WTC11 (cell line): ENCODE results near the gene UNC119B. TPM values are rescaled to one million over a fixed set of nuclear protein-coding genes. Genes with fewer than 3 reads are reported as not detected.

Experiments used
- ATAC-seq: fragments of 200-7000 bp; cut with Tn5 transposase; 2 replicates; pipeline ENCODE4 v1.10.0; 2021; ENCODE audit warnings: mild to moderate bottlenecking, moderate library complexity
- CTCF ChIA-PET: fragments of 300-600 bp; sonication (Branson Sonifier 250); formaldehyde crosslinking; loops from one replicate; lab custom pipeline; 2021; ENCODE audit warnings: antibody characterized with exemption; lab: Charles Lee
- POLR2A ChIA-PET: fragments of 350-600 bp; sonication (Branson Sonifier 250); formaldehyde crosslinking; loops from one replicate; lab custom pipeline; 2021; ENCODE audit warnings: antibody characterized with exemption; lab: Charles Lee
- DNase-seq: peaks from one replicate; pipeline ENCODE4 v3.0.0; 2021; ENCODE audit warnings: low spot score
- H3K27ac Mint-ChIP-seq: 2 replicates; pipeline ENCODE4 v1.8.0; 2021; ENCODE audit warnings: mixed read lengths
- H3K27me3 Mint-ChIP-seq: 2 replicates; pipeline ENCODE4 v1.8.0; 2021; ENCODE audit warnings: low read depth, mild to moderate bottlenecking, moderate library complexity, mixed read lengths
- H3K36me3 Mint-ChIP-seq: 2 replicates; pipeline ENCODE4 v1.8.0; 2021; ENCODE audit warnings: mixed read lengths
- H3K4me1 Mint-ChIP-seq: 2 replicates; pipeline ENCODE4 v1.8.0; 2022; ENCODE audit warnings: mixed read lengths
- H3K4me3 Mint-ChIP-seq: 2 replicates; pipeline ENCODE4 v1.8.0; 2021; ENCODE audit warnings: mild to moderate bottlenecking, moderate library complexity, mixed read lengths
- H3K9me3 Mint-ChIP-seq: 2 replicates; pipeline ENCODE4 v1.8.0; 2021; ENCODE audit warnings: mixed read lengths
- FOXJ3 ChIP-seq: sonication (generic); formaldehyde crosslinking; IDR thresholded peaks from 2 replicates; pipeline ENCODE4 v1.9.0; 2021; ENCODE audit warnings: missing genetic modification reagents, mild to moderate bottlenecking, borderline replicate concordance
- FOXK1 ChIP-seq: sonication (generic); formaldehyde crosslinking; IDR thresholded peaks from 2 replicates; pipeline ENCODE4 v1.8.0; 2022; ENCODE audit warnings: mild to moderate bottlenecking, moderate library complexity, missing genetic modification reagents
- GABPB1 ChIP-seq: sonication (generic); formaldehyde crosslinking; IDR thresholded peaks from 2 replicates; pipeline ENCODE4 v1.8.1; 2023; ENCODE audit warnings: mild to moderate bottlenecking, missing genetic modification reagents
- GTF2I ChIP-seq: fragments of 250-450 bp; sonication (Bioruptor Pico); conservative IDR thresholded peaks from 2 replicates; pipeline ENCODE4 v1.4.0; 2021; ENCODE audit warnings: mild to moderate bottlenecking
- HMGA2 ChIP-seq: fragments of 250-450 bp; sonication (Bioruptor Pico); IDR thresholded peaks from 2 replicates; pipeline ENCODE4 v1.4.0; 2021; ENCODE audit warnings: mild to moderate bottlenecking, moderate library complexity
- JAZF1 ChIP-seq: fragments of 250-450 bp; sonication (Bioruptor Pico); IDR thresholded peaks from 2 replicates; pipeline ENCODE4 v1.9.0; 2021; ENCODE audit warnings: moderate library complexity, mild to moderate bottlenecking, inconsistent platforms
- MXD4 ChIP-seq: fragments of 250-450 bp; sonication (Bioruptor Pico); IDR thresholded peaks from 2 replicates; pipeline ENCODE4 v1.8.0; 2021; ENCODE audit warnings: mild to moderate bottlenecking, moderate library complexity, borderline replicate concordance
- MYBL2 ChIP-seq: sonication (generic); formaldehyde crosslinking; IDR thresholded peaks from 2 replicates; pipeline ENCODE4 v1.8.1; 2023; ENCODE audit warnings: mild to moderate bottlenecking, moderate library complexity, missing genetic modification reagents
- ZNF232 ChIP-seq: sonication (generic); formaldehyde crosslinking; IDR thresholded peaks from 2 replicates; pipeline ENCODE4 v1.8.0; 2022; ENCODE audit warnings: mild to moderate bottlenecking, missing genetic modification reagents
- ZNF416 ChIP-seq: fragments of 250-450 bp; sonication (Bioruptor Pico); IDR thresholded peaks from 2 replicates; pipeline ENCODE4 v1.9.0; 2021; ENCODE audit warnings: mild to moderate bottlenecking, inconsistent platforms
- total RNA-seq: library from RNA; stranded (reverse); gene quantifications from 3 replicates; pipeline ENCODE4 v1.2.3, GENCODE V29; 2021
- TF ChIP-seq, protein P1 (sequence below): sonication (generic); formaldehyde crosslinking; IDR thresholded peaks from 2 replicates; pipeline ENCODE4 v1.8.1; 2023; ENCODE audit warnings: mild to moderate bottlenecking, moderate library complexity, missing genetic modification reagents
- TF ChIP-seq, protein P2 (sequence below): sonication (generic); formaldehyde crosslinking; IDR thresholded peaks from 2 replicates; pipeline ENCODE4 v1.8.1; 2023; ENCODE audit warnings: mild to moderate bottlenecking, missing genetic modification reagents, moderate library complexity
- TF ChIP-seq, protein P3 (sequence below): fragments of 250-450 bp; sonication (Bioruptor Pico); IDR thresholded peaks from 2 replicates; pipeline ENCODE4 v1.9.0; 2021; ENCODE audit warnings: mild to moderate bottlenecking, borderline replicate concordance
- TF ChIP-seq, protein P4 (sequence below): sonication (generic); formaldehyde crosslinking; IDR thresholded peaks from 2 replicates; pipeline ENCODE4 v1.8.0; 2023; ENCODE audit warnings: missing genetic modification reagents
- TF ChIP-seq, protein P5 (sequence below): sonication (generic); formaldehyde crosslinking; IDR thresholded peaks from 2 replicates; pipeline ENCODE4 v1.8.1; 2023; ENCODE audit warnings: mild to moderate bottlenecking, missing genetic modification reagents
- TF ChIP-seq, protein P6 (sequence below): fragments of 250-450 bp; sonication (Bioruptor Pico); IDR thresholded peaks from 2 replicates; pipeline ENCODE4 v1.9.0; 2021; ENCODE audit warnings: mild to moderate bottlenecking

Gene UNC119B
- total RNA-seq, 1 experiment from 2014 or later, result 53.3 TPM

DNA sequence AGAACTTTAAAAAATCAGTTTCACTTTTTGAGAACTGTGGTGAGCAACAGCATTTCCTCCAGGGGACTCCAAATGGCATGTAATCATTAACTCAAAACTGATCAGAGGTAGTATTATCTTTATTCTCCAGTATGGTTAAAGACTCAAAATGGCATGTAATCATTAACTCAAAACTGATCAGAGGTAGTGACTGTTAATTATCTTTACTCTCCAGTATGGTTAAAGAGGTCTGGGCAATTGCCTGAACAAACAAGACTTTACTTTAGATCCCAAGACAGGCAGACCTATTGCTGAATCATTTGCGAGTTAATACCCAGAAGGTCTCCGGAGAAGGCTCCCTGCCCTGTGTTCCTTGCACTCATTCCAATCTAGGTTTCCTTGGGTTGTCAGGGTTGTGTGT is 8.8 kb downstream of the UNC119B start (continued):
- TF ChIP-seq GTF2I (no peak), GABPB1 (CRISPR knock-in tag) (no peak)
- TF ChIP-seq, protein P1, sequence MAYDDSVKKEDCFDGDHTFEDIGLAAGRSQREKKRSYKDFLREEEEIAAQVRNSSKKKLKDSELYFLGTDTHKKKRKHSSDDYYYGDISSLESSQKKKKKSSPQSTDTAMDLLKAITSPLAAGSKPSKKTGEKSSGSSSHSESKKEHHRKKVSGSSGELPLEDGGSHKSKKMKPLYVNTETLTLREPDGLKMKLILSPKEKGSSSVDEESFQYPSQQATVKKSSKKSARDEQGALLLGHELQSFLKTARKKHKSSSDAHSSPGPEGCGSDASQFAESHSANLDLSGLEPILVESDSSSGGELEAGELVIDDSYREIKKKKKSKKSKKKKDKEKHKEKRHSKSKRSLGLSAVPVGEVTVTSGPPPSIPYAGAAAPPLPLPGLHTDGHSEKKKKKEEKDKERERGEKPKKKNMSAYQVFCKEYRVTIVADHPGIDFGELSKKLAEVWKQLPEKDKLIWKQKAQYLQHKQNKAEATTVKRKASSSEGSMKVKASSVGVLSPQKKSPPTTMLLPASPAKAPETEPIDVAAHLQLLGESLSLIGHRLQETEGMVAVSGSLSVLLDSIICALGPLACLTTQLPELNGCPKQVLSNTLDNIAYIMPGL, result no peak
- TF ChIP-seq, protein P2, sequence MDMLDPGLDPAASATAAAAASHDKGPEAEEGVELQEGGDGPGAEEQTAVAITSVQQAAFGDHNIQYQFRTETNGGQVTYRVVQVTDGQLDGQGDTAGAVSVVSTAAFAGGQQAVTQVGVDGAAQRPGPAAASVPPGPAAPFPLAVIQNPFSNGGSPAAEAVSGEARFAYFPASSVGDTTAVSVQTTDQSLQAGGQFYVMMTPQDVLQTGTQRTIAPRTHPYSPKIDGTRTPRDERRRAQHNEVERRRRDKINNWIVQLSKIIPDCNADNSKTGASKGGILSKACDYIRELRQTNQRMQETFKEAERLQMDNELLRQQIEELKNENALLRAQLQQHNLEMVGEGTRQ, result no peak

DNA sequence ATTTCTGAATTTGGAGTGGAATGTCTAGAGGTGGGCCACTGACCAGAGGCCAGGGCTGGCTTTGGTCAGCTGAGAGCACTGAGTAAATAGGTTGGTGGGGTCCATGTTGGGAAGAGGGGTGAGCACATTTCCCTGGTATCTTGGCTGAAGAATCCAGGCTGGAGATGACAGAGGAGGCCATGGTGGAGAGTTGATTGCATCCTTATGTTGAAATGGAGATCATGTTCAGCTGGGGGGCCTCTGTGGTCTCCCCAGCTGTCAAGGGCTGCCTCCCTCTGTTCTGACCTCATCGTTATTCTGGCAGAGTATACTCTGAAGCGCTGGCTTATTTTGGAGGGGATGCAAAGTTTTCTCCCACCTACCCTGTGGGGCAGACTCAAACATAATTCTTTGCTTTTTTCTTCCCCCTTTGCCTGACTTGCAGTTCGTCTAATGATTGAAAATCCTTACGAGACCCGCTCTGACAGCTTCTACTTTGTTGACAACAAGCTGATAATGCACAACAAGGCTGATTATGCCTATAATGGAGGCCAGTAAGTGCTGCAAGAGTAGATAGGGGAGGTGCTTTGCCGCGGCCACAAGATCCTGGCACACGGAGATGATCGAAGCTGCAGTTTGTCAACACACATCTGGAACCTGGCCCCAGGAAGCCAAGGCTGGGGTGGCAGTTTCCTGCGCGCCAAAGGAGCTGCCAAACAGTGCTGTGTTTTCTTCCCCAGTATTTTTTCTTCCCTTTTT is 9.4 kb downstream of the UNC119B start:
- H3K36me3 Mint-ChIP-seq, result peaks cover 78% of the 10 kb centered on the region
- TF ChIP-seq, protein P3, sequence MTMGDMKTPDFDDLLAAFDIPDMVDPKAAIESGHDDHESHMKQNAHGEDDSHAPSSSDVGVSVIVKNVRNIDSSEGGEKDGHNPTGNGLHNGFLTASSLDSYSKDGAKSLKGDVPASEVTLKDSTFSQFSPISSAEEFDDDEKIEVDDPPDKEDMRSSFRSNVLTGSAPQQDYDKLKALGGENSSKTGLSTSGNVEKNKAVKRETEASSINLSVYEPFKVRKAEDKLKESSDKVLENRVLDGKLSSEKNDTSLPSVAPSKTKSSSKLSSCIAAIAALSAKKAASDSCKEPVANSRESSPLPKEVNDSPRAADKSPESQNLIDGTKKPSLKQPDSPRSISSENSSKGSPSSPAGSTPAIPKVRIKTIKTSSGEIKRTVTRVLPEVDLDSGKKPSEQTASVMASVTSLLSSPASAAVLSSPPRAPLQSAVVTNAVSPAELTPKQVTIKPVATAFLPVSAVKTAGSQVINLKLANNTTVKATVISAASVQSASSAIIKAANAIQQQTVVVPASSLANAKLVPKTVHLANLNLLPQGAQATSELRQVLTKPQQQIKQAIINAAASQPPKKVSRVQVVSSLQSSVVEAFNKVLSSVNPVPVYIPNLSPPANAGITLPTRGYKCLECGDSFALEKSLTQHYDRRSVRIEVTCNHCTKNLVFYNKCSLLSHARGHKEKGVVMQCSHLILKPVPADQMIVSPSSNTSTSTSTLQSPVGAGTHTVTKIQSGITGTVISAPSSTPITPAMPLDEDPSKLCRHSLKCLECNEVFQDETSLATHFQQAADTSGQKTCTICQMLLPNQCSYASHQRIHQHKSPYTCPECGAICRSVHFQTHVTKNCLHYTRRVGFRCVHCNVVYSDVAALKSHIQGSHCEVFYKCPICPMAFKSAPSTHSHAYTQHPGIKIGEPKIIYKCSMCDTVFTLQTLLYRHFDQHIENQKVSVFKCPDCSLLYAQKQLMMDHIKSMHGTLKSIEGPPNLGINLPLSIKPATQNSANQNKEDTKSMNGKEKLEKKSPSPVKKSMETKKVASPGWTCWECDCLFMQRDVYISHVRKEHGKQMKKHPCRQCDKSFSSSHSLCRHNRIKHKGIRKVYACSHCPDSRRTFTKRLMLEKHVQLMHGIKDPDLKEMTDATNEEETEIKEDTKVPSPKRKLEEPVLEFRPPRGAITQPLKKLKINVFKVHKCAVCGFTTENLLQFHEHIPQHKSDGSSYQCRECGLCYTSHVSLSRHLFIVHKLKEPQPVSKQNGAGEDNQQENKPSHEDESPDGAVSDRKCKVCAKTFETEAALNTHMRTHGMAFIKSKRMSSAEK (CRISPR knock-in tag), result no peak
- no peak for TF ChIP-seq HMGA2 (CRISPR knock-in tag)
- TF ChIP-seq, protein P4, sequence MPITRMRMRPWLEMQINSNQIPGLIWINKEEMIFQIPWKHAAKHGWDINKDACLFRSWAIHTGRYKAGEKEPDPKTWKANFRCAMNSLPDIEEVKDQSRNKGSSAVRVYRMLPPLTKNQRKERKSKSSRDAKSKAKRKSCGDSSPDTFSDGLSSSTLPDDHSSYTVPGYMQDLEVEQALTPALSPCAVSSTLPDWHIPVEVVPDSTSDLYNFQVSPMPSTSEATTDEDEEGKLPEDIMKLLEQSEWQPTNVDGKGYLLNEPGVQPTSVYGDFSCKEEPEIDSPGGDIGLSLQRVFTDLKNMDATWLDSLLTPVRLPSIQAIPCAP (CRISPR knock-in tag), result no peak
- no peak for TF ChIP-seq ZNF232
- TF ChIP-seq GABPB1 (CRISPR knock-in tag), result no peak
- ChIA-PET POLR2A (no interaction called here), CTCF (interaction anchor here (0.7 to 1.1 kb wide), 2 partner anchors 70 to 71 kb away, joined by 3 to 4 read pairs; no protein-coding TSS in a partner anchor)
- DNase-seq, result no peak
- no peaks in the 10 kb centered on the region for H3K9me3 Mint-ChIP-seq
- peaks cover 4% of the 10 kb centered on the region for H3K4me1 Mint-ChIP-seq
- no peak for ATAC-seq
- H3K27me3 Mint-ChIP-seq, result no peaks in the 10 kb centered on the region
- no peak overlapping the region for H3K4me3 Mint-ChIP-seq
- no peak overlapping the region for H3K27ac Mint-ChIP-seq

DNA sequence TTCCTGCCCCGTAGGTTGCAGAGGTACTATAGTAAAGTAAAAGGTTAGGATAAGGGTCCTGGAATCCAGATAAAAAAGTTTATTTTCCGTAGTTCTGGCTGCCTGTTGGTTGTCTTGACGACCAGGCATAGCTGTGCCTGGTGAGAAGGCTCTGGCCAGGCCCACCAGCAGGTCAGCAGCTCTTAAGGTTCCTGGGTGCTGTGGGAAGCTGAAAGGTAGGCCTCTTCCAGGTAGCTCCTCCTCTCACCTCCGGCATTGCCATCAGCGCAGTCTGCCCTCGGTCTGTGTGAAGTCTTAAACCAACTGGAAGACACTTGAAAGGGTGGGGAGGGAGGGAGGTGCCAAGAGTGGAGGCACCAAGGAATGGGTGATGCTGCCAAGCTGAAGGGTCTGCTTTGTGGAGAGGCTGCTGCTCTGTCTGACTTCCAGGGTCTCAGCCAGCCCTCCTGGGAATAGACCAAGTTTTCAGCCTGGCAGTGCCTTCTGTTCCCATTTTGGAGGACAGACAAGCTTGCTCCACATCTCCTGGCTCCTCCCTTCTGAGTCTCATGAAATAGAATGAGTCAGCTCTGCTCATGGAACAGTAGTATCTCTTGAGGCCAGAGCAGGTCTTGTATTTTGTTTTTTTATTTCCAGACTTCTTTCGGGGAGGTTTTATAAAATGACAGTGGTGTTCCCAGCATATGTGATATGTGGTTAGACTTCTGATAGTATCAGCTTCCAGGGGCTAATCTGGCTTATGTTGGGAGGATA is 10.2 kb downstream of the UNC119B start:
- Mint-ChIP-seq H3K27ac (no peak overlapping the region), H3K27me3 (no peaks in the 10 kb centered on the region), H3K9me3 (no peaks in the 10 kb centered on the region), H3K4me3 (no peak overlapping the region), H3K4me1 (peaks cover 8% of the 10 kb centered on the region)
- no peak for DNase-seq
- CTCF ChIA-PET, result interaction anchor here (0.7 to 1.1 kb wide), 2 partner anchors 71 to 72 kb away, joined by 3 to 4 read pairs; no protein-coding TSS in a partner anchor
- TF ChIP-seq JAZF1 (no peak), FOXJ3 (CRISPR knock-in tag) (no peak), MXD4 (CRISPR knock-in tag) (no peak), MYBL2 (CRISPR knock-in tag) (no peak), ZNF416 (no peak), FOXK1 (CRISPR knock-in tag) (no peak)
- TF ChIP-seq, protein P5, sequence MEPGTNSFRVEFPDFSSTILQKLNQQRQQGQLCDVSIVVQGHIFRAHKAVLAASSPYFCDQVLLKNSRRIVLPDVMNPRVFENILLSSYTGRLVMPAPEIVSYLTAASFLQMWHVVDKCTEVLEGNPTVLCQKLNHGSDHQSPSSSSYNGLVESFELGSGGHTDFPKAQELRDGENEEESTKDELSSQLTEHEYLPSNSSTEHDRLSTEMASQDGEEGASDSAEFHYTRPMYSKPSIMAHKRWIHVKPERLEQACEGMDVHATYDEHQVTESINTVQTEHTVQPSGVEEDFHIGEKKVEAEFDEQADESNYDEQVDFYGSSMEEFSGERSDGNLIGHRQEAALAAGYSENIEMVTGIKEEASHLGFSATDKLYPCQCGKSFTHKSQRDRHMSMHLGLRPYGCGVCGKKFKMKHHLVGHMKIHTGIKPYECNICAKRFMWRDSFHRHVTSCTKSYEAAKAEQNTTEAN (CRISPR knock-in tag), result no peak
- TF ChIP-seq, protein P6, sequence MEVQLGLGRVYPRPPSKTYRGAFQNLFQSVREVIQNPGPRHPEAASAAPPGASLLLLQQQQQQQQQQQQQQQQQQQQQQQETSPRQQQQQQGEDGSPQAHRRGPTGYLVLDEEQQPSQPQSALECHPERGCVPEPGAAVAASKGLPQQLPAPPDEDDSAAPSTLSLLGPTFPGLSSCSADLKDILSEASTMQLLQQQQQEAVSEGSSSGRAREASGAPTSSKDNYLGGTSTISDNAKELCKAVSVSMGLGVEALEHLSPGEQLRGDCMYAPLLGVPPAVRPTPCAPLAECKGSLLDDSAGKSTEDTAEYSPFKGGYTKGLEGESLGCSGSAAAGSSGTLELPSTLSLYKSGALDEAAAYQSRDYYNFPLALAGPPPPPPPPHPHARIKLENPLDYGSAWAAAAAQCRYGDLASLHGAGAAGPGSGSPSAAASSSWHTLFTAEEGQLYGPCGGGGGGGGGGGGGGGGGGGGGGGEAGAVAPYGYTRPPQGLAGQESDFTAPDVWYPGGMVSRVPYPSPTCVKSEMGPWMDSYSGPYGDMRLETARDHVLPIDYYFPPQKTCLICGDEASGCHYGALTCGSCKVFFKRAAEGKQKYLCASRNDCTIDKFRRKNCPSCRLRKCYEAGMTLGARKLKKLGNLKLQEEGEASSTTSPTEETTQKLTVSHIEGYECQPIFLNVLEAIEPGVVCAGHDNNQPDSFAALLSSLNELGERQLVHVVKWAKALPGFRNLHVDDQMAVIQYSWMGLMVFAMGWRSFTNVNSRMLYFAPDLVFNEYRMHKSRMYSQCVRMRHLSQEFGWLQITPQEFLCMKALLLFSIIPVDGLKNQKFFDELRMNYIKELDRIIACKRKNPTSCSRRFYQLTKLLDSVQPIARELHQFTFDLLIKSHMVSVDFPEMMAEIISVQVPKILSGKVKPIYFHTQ (CRISPR knock-in tag), result no peak
- TF ChIP-seq, all 79 proteins: peak for 0
- peaks cover 73% of the 10 kb centered on the region for H3K36me3 Mint-ChIP-seq
- no peak for ATAC-seq
- POLR2A ChIA-PET, result no interaction called here
